ENCODE measurements around the gene MAPK13.

GRCh38 chr6:36094238-36094637 is 36.1 kb upstream of the MAPK13 start:
- TF ChIP-seq CTCF (conservative IDR thresholded peaks at IDR 0.05; ENCODE audit: low read length) (no peak), EZH2phosphoT487 (IDR thresholded peaks at IDR 0.05; ENCODE audit: borderline replicate concordance) (no peak)
